ENCODE results near the gene TNS3. TPM values are rescaled to one million over a fixed set of nuclear protein-coding genes. Genes with fewer than 3 reads are reported as not detected.
A peak's percentile ranks its signal among the peaks of the same experiment; 100 is the strongest.

TNS3 gene
- total RNA-seq, 1 donor from 2014 or later, result 210 TPM

DNA sequence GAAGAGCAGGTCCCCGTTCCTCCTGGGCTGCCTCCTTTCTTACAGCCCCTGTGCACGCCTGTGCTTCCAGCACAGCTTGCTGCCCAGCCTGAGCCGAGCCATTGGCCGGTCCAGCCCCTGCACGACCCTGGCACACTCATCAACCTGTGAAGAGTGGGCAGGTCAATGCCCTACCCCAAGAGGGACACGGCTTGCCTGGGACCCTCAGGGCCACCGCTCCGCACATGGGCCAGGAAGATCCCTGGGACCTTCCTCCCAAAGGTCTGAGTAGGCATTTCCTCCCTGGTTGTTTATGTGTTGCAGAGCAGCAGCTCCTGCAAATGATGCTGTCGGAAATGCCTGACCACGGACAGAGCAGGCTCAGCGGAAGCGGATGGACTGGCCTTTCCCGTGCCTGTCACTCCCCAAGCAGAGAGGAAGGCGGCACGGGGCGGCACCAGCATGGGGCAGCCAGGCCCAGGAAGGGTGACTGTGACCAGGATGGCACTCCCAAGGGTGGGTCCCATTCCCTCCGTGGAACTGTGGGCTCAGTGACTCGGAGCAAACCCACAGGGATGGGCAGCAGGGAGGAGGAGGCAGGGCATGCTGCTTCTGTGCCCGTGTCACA, 252.5 kb downstream of the TNS3 start:
- DNase-seq (ENCODE audit: low read depth), result no peak

DNA sequence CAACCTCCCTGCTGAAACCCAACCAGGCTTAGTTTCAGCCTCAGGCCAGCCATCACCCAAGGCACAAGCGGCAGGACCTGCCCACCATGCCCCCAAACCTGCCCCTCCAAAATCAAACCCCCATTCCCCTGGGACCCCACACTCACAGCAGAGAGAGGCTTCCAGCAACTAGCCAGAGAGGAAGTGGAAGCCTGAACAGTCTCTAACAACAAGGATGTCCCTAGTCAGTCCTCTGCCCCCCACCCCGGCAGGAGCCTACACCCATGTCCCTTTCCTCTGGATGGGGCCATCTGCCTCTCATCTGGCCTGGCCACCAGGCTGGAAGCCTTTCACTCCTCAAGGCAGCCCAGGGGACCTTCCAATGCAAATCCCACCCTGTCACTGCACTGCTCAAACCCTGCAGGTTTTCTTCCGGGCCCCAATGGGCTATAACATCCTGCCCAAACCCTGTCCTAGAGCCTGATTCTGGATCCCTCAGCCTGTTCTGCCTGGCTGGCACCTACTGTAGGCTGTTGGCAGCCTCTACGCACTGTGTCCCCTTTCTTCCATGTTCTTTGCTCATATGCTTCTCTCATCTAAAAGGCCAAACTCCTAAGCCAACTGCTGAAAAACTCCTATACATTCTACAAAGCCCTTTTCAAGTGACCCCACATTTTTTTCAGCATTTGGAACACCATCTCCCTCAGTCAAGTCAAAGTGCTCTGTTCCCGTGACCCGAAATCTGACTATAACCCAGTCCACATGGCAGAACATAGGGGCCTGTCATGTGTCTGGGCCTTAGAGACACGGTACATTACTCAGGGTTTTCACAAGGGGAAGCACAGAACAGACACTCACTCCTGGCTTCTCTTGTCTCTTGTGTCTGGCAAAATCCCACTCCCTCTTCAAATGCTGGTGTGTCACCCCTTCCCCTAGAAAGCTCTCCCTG, 253.3 kb downstream of the TNS3 start:
- DNase-seq (ENCODE audit: low read depth), result no peak

DNA sequence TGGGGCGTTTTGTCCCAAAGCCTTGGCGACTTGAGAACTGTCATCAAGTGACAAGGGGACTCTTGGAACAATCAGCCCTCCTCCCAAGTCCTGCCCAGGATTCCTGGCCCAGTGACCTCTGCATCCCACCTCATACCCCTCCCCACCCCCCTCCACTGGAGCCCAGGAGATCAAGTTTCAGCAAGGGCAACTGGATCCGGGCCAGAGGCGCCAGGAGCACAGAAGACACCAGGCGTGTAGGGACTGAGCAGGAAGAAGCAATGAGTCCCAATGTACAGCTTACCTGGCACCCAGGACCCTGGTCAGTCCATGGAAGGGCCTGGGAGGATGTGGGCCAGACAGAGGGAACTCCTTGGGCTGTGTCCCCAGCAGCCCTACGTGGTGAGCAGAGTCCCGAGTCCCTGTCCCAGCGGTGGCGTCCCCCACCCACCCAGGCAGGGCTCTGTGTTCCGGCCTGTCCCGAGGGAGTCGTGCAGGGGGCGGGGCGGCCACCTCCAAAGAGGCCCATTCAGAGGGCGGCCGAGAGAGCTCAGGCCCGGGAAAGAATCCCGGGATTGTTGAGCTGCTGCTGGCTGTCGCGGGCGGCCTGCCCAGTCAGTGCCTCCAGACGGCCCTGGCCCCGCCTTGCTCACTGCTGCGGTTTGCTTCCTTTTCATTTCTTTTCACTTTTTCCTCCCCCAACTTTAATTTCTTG, 254.1 kb downstream of the TNS3 start:
- DNase-seq (ENCODE audit: low read depth), result peak; percentile 52

DNA sequence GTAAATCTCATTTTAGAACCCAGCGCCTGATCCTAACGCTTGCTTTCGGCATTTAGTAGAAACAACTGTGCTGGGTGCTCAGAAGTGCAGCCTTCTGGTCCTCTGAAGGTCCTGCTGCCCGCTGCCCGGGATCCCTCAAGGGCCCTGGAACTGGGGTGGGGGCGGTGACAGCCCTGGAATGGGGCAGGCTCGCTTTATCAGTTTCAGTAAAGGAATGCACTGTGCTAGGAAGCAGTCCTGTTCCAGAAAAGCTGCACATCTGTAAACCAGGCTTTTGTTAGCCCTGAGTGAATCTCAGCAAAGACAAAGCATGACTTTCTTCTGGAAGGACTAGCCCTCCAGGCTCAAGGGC, 254.6 kb downstream of the TNS3 start:
- no peak for DNase-seq (ENCODE audit: low read depth)

DNA sequence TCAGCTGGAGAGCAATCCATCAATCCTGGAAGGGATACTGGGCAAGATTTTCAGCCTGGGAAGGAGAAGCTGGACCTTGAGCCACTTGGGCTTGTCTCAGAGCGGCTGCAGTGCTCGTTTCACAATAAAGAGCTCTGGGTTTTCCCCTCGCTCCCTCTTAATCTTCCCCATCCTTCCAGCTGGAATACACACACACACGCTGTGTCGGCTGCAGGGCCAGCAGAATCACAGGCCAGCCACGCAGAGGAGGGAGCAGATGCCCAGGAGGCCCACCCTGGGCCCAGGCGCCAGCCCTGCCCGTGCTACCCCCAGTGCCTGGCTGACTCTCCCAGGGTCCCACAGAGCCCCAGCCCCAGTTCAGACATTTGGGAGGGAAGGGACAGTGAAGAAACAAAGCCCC, 255.1 kb downstream of the TNS3 start:
- no peak for DNase-seq (ENCODE audit: low read depth)

DNA sequence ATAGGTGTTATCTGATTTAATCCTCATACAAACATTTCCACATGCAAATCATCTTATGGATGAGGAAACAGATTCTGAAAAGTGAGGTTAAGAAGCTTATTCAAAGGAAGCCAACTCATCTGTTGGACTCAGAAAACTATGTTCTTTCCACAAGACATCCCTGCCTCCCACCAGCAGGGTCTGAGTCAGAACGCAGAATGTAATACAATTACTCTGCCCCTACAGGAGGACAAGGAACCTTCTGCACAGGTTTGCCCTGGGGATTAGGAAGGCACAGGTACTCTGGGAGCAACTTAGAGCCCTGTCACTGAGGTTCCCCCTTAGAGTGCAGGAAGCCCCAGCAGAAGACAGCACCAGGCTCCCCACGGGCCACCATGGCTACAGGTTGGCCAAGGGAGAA, 255.7 kb downstream of the TNS3 start:
- peak; percentile 71 for DNase-seq (ENCODE audit: low read depth)

DNA sequence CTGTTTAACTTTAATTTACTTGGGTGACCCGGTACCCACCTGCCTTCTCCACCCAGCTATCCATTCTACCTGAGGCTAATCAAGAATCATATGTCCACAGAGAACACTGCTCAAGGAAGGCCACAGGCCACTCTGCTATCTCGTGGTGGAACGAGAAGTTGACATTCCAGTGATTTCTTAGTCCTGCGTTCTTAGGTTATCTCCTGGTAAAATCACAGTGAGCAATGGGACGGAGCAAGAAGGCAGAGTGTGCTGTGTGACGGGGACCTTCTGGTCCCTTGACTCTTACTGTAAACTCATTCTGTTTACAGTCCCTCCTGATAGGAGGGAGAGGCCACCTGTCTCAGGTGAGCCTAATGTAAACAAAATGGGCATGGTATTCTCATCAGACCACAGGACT, 256.6 kb downstream of the TNS3 start:
- no peak for DNase-seq (ENCODE audit: low read depth)

DNA sequence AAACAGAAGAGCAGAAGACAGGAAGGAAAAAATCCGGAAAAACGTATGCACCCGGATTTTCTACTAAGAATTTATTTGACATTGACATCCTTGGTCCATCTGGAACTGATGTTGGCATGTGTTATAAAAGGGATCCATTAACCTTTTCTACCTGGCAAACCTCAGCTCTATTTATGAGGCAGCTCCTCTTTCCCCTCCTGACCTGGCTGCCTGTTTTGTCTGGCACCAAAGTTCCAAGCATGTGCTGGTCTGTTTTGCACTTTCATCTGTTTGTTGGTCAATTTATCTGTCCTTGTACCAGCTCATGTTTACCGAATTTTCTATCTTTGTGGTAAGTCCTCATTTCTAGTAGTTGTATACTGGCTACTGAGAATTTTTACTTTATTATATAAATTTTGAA, 258.0 kb downstream of the TNS3 start:
- DNase-seq (ENCODE audit: low read depth), result no peak

DNA sequence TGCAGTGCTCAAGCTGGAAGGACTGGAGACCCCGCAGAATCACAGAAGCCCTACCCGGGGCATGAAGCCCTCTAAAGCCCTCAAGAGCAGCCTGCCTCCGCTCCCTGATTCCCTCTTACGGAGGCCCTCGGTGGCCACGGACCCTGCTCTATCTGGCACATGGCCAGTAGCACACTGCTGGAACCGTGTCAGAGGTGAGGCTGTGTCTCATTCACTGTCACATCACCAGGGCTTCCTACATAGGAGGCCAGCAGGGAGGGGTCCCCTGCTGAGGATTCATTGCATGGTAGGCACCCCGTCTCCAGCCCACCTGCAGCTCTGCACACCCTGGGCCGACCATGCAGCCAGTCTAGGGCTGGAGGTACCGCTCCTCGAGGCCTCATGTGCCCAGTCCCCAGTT, 259.2 kb downstream of the TNS3 start:
- no peak for DNase-seq (ENCODE audit: low read depth)

DNA sequence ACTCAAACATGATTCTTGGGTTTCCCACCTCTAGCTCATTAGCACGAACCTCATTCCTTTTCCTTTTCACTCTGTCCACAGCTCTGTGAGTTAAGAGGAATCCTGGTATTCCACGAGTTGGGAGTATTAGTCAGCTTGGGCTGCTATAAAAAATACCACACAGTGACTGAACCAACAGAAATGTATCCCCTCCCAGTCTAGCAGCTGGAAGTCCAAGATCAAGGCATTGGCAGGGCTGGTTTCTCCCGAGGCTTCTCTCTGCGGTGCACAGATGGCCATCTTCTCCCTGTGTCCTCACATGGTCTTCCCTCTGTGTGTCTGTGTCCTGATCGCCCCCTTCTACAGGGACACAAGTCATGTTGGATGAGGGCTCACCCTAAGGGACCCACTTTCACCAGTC, 261.6 kb downstream of the TNS3 start:
- no peak for DNase-seq (ENCODE audit: low read depth)

DNA sequence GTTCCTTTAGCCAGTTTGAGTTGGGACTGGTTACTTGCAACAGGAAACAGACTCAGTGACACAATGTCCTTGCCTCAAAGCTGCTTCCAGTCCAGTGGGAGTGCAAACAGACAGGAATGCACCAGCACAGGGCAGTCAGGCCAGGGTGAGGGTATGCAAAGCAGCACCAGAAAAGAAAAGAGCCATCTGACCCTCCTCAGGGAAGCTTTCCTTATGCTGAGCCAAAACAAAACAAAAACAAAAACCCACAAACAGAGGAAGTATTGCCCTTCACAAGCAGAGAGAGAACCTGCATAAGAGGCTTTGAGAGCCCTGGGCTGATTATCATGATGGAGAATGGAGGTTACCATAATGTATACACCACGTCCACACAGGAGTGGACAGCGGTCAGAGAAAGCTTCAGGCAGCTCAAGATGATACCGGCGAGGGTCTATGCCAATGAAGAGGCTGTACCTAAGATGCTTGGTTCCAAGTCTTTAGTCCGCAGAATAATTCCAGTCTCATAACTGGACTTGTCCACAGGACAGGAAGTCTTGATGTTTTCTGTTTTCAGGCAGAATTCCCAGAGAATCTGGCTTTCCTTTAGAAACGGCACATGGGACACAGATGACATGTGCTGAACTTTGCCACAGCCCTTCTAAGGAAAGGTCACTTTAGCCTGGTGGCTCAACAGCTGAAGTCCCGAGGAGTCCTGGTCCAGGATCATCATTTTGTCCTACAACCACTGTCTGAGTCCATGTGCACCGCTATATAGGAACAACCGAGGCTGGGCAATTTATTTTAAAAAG, 263.3 kb downstream of the TNS3 start:
- no peak for DNase-seq (ENCODE audit: low read depth)

DNA sequence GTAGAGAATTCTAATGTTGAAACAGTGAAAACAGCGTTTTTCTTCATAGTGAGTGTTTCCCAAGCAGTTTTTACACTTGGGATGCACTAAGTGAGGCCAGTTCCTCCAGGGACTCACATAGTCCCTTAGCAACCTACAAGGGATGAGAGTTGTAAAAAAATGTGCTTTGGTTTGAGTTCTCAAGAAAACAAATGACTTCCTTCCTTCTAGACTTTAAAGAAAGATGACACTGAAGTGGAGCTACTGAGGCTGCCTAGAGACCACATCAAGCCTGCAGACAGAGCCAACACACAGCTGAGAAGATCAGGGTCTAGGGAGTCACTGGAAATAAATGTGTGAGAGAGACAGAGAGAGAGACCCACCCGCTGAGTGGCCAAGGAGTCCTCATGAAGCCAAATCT, 264.4 kb downstream of the TNS3 start:
- DNase-seq (ENCODE audit: low read depth), result no peak

DNA sequence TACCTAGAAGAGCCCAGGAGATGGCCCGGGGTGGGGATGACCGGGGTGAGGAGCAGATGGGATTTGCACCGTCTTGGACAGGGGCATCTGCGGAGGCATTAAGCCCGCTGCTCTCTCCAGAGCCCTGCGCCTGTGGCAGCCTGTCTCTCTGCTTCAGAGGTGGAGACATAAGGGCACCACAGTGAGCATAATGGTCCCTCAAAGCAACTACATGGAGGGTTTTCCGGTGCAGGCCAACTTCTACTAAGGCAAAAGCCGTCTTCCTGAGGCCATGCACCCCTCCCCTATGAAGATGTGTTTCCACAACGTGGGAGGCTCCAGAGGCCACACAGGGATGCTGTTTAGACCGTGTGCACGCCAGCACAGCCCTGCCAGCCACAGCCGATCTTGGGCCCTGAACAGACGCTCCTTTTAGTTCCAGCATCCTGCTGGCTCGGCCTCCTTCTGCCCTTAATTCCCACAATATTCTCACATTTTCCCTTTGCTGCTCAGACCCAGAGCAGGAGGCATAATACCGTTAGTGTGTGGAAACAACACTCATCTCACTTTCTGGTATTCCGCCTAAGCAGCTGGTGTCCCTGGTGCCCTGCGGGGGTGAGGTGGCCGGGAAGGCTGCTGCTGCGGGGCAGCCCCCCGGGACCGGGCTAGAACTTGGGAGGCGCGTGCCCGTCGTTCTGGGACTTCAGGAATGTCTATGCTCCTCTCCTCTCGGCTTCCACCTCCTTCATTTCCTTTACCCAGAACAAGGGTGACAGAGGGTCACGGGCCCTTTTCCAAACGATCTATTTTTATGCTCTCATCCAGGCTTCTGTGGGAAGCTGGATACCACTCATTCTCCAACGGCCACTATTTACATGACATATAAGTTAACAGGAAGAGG, 266.9 kb downstream of the TNS3 start:
- DNase-seq (ENCODE audit: low read depth), result no peak

DNA sequence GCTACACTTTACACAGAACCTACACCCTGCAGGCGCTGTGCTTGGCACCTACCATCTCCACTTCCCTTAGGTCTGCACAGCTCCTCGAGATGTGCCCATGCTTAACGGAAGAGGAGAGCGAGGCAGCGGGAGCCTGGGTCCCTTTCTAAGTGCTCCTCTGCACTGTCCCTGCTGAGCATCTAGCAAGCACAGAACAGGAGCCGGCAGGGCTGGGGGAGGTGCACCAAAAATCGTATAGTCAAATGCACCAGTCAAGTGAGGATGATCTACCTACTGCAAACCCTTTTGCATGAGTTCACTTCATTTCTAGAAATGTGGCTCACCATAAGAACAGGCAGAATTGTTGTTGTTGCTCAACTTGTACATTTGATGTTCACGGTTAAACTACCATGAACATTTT, 267.7 kb downstream of the TNS3 start:
- DNase-seq (ENCODE audit: low read depth), result no peak

DNA sequence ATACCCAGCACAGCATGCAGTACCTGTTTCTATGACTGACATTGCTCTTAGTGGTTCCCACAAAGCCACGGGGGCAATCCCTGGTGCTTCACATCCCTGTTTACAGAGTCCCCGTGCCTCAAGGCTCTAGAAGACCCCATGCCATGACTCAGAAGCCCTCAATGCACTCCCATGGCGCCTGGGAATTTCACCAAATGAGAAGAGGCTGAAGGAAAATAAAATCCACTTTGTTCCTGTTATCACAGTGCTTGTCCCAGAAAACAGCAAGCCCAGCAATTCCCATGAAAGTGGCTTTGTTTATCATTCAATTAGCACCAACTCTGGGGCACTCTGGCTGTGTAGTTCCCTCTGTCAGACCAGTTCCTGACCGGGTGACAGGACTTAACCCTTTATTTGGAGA, 268.3 kb downstream of the TNS3 start:
- no peak for DNase-seq (ENCODE audit: low read depth)

DNA sequence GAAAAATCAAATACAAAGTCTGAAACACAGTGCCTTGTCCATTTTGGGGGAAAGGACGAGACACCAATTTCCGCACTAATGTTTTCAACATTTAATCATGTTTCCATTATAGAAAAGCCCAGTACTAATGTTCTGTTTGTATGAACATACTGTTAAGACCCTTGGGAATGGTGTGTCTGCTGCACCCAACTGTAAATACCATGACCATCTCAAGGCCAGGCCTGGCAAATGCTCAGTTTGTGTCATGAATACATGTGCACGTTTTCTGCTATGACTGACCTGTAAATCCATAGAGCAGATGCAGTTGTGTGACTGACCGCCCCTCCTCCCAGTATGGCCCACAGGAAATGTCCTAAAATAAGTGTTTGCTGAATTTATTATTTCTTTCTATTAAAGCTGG, 270.0 kb downstream of the TNS3 start:
- DNase-seq (ENCODE audit: low read depth), result no peak

DNA sequence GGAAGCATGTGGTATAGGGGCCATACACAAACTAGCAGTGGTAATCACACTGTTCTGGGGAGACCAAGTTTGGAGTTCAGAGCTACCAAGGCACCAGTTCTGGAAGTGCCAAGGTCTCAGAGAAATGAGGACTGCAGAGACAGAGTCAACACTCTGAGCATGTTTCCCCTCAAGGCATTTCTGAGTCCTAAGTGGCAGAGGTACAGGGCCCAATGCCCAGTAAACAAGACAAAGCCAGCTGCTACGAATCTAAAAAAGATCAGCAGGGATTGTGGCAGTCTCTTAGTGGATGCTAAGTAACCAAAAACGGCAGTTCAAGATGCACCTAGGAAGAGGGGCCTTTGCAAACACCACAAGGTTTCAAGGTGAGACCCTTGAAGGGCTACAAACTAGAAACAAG, 271.9 kb downstream of the TNS3 start:
- DNase-seq (ENCODE audit: low read depth), result no peak

DNA sequence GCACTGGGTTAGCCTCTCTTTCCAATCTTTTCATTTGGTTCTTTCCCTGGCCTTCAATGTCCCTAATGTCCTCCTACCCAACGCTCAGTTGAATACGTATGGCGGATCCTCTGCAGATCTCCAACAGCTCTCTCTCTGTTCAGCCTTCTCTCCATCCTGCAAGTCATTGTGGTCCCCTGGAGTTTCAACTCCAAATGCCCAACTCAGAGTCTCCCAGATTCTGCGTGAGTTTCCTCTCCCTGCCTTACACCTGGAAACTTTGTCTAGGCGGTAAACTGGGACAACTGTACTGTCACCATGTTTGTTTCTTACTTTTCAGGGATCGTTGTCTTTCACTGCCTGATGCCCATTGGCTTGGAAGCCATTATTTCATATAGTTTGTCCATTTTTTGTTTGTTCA, 273.1 kb downstream of the TNS3 start:
- DNase-seq (ENCODE audit: low read depth), result no peak

DNA sequence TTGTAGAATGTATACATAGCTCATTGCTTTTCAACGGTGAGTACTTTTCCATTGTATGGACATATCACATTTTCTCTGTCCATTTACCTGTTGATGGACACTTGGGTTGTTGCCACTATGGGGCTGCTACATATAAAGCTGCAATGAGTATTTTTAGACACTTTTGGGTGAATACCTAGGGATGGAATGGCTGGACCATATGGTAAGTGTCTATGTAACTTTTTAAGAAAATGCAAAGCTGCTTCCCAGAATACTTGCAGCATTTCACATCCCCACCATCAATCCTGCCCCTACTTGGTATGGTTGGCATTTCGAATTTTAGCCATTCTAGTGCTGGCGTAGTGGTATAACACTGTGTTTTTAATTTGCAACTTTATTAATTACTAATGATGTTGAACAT, 274.6 kb downstream of the TNS3 start:
- no peak for DNase-seq (ENCODE audit: low read depth)

DNA sequence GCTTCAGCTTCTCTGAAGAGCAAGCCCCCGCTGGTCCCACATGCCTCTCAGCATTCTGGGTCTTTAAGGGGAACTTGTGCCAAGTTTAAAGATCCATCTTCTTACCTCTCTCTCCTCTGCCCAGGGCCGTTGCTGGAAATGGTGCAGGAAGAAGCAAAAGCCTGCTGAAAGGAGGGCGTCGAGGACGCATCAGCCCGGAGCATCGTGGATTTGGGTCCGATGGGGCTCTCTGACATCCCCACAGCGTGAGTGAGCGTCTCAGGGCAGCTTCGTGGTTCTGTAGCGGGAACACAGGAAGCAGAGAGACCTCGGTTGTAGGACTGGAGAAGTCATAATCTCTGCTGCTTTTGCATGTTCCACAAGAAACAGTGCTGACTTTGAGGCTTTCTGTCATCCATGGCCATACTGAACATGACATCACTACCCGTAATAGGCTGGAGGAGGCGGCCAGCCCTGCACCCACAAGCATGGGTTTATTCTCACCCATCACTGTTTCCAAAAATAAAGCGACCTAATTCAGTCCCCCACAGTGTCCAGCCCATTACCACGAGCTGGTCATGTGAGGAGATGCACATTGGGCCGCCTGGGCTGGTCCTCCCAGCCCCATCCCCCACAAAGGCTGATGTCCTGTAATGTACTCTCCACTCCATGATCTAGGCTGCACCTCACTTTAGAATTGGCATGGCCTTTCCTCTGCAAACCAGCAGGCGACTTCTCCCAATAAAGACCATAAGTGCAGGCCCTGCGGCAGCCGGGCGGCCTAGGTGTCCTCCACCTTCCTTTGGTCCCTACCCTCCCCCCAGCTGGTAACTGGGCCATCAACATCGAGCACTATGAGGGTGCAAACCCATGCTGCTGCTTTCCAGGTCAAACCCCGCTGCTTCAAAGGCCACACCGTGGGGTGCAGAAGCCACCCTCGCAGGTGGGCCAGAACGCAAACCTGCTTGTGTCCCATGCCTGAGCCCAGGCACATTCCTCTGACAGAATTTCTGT, 276.9 kb downstream of the TNS3 start:
- no peak for DNase-seq (ENCODE audit: low read depth)

Measured in renal cortical epithelial cell (primary cell).